Spleen (tissue), 11 donors: ENCODE measurements around the gene NUMB. TPM values are rescaled to one million over a fixed set of nuclear protein-coding genes. Genes with fewer than 3 reads are reported as not detected.

Source experiments
- DNase-seq: peaks from one replicate; pipeline ENCODE4 v3.0.0-alpha.2; 2020
- H3K27ac ChIP-seq, 8 donors: fragments of 200-600 bp; sonication (generic) in 7 of 8; 1 replicate in 4 of 8; 2 replicates in 4 of 8; pipeline versions ENCODE4 v1.5.0 to v1.8.0; 2016 to 2021; ENCODE audit warnings: inconsistent platforms in 4 of 8, mild to moderate bottlenecking in 4 of 8, moderate library complexity in 1 of 8
- H3K27me3 ChIP-seq, 7 donors: fragments of 200-600 bp; sonication (generic) in 6 of 7; replicated peaks in 1 of 7; 1 replicate in 4 of 7; 2 replicates in 3 of 7; pipeline versions ENCODE4 v1.5.0 to v1.8.0; 2016 to 2021; ENCODE audit warnings: inconsistent platforms in 3 of 7, mild to moderate bottlenecking in 1 of 7
- H3K36me3 ChIP-seq, 6 donors: fragments of 200-600 bp; sonication (generic) in 5 of 6; 1 replicate in 4 of 6; 2 replicates in 2 of 6; pipeline versions ENCODE4 v1.5.0 to v1.8.0; 2016 to 2021; ENCODE audit warnings: inconsistent platforms in 2 of 6
- H3K4me1 ChIP-seq, 6 donors: fragments of 200-600 bp; sonication (generic) in 5 of 6; 1 replicate in 3 of 6; 2 replicates in 3 of 6; pipeline versions ENCODE4 v1.5.0 to v1.8.0; 2016 to 2021; ENCODE audit warnings: inconsistent platforms in 3 of 6
- H3K4me3 ChIP-seq, 8 donors: fragments of 200-600 bp; sonication (generic) in 7 of 8; 1 replicate in 4 of 8; 2 replicates in 4 of 8; pipeline versions ENCODE4 v1.5.0 to v1.8.0; 2016 to 2021; ENCODE audit warnings: inconsistent platforms in 4 of 8, mild to moderate bottlenecking in 4 of 8, moderate library complexity in 2 of 8
- H3K9me3 ChIP-seq, 8 donors: fragments of 200-600 bp; sonication (generic) in 7 of 8; 1 replicate in 4 of 8; 2 replicates in 4 of 8; pipeline versions ENCODE4 v1.5.0 to v1.8.0; 2016 to 2021; ENCODE audit warnings: inconsistent platforms in 4 of 8
- CTCF ChIP-seq, 11 experiments: fragments of 200-600 bp in 7 of 11; fragments of 450-650 bp in 4 of 11; sonication (generic) in 4 of 11; IDR thresholded peaks in 8 of 11; conservative IDR thresholded peaks in 3 of 11; 1 replicate in 7 of 11; 2 replicates in 4 of 11; pipeline versions ENCODE4 v1.4.0 to v1.8.0; 2016 to 2021; ENCODE audit warnings: antibody characterized with exemption in 11 of 11, inconsistent platforms in 4 of 11, mild to moderate bottlenecking in 1 of 11
- POLR2A ChIP-seq, 3 donors: fragments of 450-650 bp; IDR thresholded peaks; one replicate each; pipeline ENCODE4 v1.5.1; 2017; ENCODE audit warnings: antibody characterized with exemption in 3 of 3, mild to moderate bottlenecking in 1 of 3
- POLR2AphosphoS5 ChIP-seq, 3 donors: sonication (generic); formaldehyde crosslinking; IDR thresholded peaks; one replicate each; pipeline ENCODE4 v1.5.1; 2017; ENCODE audit warnings: antibody characterized with exemption in 3 of 3
- WGBS, 5 donors: extraction: QIAGEN DNeasy Blood & Tissue Kit in 3 of 5; methylation state at CpG; one replicate each; pipeline versions ENCODE4 v1.1.5 to v1.1.7; 2013 to 2018; 5-methylcytosine and 5-hydroxymethylcytosine counted together
- intact Hi-C: fragments of 100-400 bp; cut with DNase I; formaldehyde crosslinking; loops from one replicate; pipeline ENCODE4 v1.15.0; 2023; ENCODE audit warnings: low total_unique reads
- polyA plus RNA-seq, 3 donors: library from polyadenylated mRNA; stranded (reverse); fragments of 200-250 nt; gene quantifications; one replicate each; pipeline ENCODE4 v1.2.1, GENCODE V29; 2013
- total RNA-seq, 7 donors: library from RNA; depleted of rRNA in 3 of 7; stranded (reverse); fragments of >200 nt in 3 of 7; fragmentation: NEBNext Ultra II Directional in 4 of 7; extraction: Animal tissue kit (Norgen Biotek cat#: 25700) in 4 of 7; gene quantifications; one replicate each; pipeline versions ENCODE4 v1.1.0 to v1.2.1, GENCODE V29; 2016 to 2021
- donor health status: healthy with polysubstance abuse.
- donor health status: DM: no; HTN: no; CAD: no; lungs with moderate emphysema.
- donor health status: DM: no; HTN: no; CAD: no.
- donor health status: Bipolar disorder and iron deficiency.
- donor health status: healthy.
- donor health status: DM: no; HTN: no; CAD: no.
- donor health status: DM: yes; HTN: yes; CAD: no.

NUMB gene
- total and polyA plus RNA-seq, 10 donors, result 19.8 to 165 (median 92.9) TPM

GRCh38 chr14:73236157-73236556 lies 222.2 kb downstream of the NUMB start:
- Histone ChIP-seq H3K27me3 (peaks cover 0 to 83% (median 42%) of the 10 kb centered on the region in 7 donors), H3K36me3 (no peaks in the 10 kb centered on the region), H3K27ac (peak overlapping the region in 5 of 8 donors; percentile 36 to 74 (median 61)), H3K4me1 (peaks cover 25 to 99% (median 61%) of the 10 kb centered on the region in 6 donors), H3K9me3 (no peaks in the 10 kb centered on the region), H3K4me3 (no peak overlapping the region)
- WGBS, 5 donors, result 38 to 54% (median 46%) methylated on average over 11 of the region's 11 CpGs
- DNase-seq, result no peak
- TF ChIP-seq POLR2A (IDR thresholded peaks at IDR 0.05), result no peak
- intact Hi-C loops, result no loop called here

GRCh38 chr14:73235531-73236155 lies 222.7 kb downstream of the NUMB start:
- intact Hi-C loops, result no loop called here
- no peak for DNase-seq
- peak overlapping the region in 7 of 8 donors; percentile 14 to 74 (median 51) for H3K27ac ChIP-seq
- H3K4me1 ChIP-seq, result peaks cover 20 to 96% (median 56%) of the 10 kb centered on the region in 6 donors
- no peaks in the 10 kb centered on the region for H3K9me3 ChIP-seq
- H3K36me3 ChIP-seq, result no peaks in the 10 kb centered on the region
- TF ChIP-seq CTCF (IDR thresholded peaks at IDR 0.05 in 8 of 11, conservative IDR thresholded peaks at IDR 0.05 in 3 of 11) (no peak), POLR2AphosphoS5 (IDR thresholded peaks at IDR 0.05) (peak in 1 of 3 donors; percentile 29)
- 43 to 56% (median 53%) methylated on average over 6 of the region's 6 CpGs for WGBS, 5 donors
- no peak overlapping the region for H3K4me3 ChIP-seq
- H3K27me3 ChIP-seq, result peaks cover 0 to 78% (median 40%) of the 10 kb centered on the region in 7 donors

DNA sequence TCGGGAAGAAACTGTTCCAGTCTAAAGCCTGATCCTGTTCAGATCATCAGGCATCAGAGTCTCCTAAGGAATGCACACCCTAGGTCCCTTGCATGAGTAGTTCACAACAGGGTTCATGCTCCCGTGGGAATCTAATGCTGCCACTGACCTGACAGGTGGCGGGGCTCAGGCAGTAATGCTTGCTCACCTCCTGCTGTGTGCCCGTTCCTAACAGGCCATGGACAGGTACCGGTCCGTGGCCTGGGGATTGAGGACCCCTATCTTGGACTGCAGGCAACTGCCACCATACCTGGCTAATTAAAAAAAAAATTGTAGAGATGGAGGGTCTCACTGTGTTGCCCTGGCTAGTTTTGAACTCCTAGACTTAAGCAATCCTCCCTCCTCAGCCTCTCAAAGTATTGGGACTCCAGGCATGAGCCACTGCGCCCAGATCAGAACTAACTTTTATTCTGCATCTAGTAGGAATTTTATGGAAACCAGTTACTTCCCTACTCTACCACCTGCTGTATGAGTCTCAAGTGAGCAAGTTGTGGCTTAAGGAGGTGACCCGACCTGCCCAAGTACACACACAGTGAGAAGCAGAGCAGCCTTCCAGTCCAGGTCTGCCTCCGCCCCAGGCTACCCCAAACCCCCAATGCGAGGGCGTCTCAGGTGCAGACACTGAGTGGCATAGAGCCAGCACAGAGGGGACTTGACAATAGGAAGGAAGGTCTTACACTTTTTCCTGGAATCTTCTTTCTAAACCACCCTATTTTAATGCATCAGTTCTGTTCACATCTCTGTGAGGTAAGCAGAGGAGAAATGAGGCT lies 223.6 kb downstream of the NUMB start:
- Histone ChIP-seq H3K4me3 (no peak overlapping the region), H3K9me3 (no peaks in the 10 kb centered on the region), H3K36me3 (no peaks in the 10 kb centered on the region), H3K4me1 (peaks cover 15 to 87% (median 49%) of the 10 kb centered on the region in 6 donors), H3K27me3 (peaks cover 0 to 70% (median 33%) of the 10 kb centered on the region in 7 donors), H3K27ac (peak overlapping the region in 7 of 8 donors; percentile 8 to 70 (median 23))
- 72 to 84% (median 80%) methylated on average over 9 to 11 of the region's 11 CpGs for WGBS, 5 donors
- DNase-seq, result no peak
- TF ChIP-seq POLR2A (IDR thresholded peaks at IDR 0.05) (no peak), CTCF (IDR thresholded peaks at IDR 0.05 in 8 of 11, conservative IDR thresholded peaks at IDR 0.05 in 3 of 11) (no peak), POLR2AphosphoS5 (IDR thresholded peaks at IDR 0.05) (no peak)
- intact Hi-C loops, result no loop called here

- TF ChIP-seq POLR2A (IDR thresholded peaks at IDR 0.05), result no peak
- TF ChIP-seq POLR2AphosphoS5 (IDR thresholded peaks at IDR 0.05), result no peak
- no peak for TF ChIP-seq CTCF (IDR thresholded peaks at IDR 0.05 in 8 of 11, conservative IDR thresholded peaks at IDR 0.05 in 3 of 11)
- H3K4me3 ChIP-seq, result no peak overlapping the region
- peaks cover 0 to 62% (median 25%) of the 10 kb centered on the region in 7 donors for H3K27me3 ChIP-seq
- peaks cover 0 to 5% (median 1%) of the 10 kb centered on the region in 6 donors for H3K36me3 ChIP-seq
- H3K9me3 ChIP-seq, result no peaks in the 10 kb centered on the region
- 77 to 91% (median 80%) methylated on average over 5 of the region's 5 CpGs for WGBS, 5 donors
- peaks cover 15 to 81% (median 42%) of the 10 kb centered on the region in 6 donors for H3K4me1 ChIP-seq
- intact Hi-C loops, result no loop called here
- DNase-seq, result no peak
- no peak overlapping the region for H3K27ac ChIP-seq
Measured at GRCh38 chr14:73234029-73234428, 224.3 kb downstream of the NUMB start.
